ENCODE measurements around the gene AAK1.
"Not testable (repeated sequence)": the region's sequence is repeated elsewhere in the genome, so short reads cannot be mapped to it uniquely, and the experiment has no call there.

Gene AAK1

DNA sequence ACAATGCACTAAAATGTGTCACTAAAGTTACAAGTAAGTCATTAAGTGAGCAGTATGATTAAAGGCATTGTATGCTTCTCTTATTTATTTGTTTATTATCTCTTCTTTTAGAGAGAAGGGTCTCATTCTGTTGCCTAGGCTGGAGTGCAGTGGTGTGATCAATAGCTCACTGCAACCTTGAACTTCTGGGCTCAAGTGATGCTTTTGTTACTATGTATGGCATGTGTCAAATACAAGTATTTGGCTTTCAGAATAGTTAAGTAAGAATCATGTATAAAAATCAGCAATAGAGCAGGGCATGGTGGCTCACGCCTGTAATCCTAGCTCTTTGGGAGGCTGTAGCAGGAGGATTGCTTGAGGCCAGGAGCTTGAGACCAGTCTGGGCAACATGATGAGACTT, 15.8 kb upstream of the AAK1 start:
- no peak for DNase-seq

DNA sequence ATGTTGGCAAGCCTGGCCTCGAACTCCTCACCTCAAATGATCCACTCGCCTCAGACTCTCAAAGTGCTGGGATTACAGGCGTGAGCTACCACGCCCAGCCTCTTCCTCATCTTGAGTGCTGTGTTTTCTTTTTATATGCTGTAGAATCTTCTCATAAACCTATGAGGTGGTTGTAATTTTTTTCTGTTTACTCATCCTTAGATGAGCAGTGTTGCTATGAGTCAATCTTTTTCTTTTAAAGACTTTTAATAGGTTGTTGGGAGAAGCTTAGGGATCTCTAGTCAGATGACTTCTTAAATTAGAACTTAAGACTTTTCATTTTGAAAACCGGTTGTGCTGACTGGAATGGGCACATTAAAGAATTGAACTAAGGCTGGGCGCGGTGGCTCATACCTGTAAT, 8.7 kb upstream of the AAK1 start:
- no peak for DNase-seq

DNA sequence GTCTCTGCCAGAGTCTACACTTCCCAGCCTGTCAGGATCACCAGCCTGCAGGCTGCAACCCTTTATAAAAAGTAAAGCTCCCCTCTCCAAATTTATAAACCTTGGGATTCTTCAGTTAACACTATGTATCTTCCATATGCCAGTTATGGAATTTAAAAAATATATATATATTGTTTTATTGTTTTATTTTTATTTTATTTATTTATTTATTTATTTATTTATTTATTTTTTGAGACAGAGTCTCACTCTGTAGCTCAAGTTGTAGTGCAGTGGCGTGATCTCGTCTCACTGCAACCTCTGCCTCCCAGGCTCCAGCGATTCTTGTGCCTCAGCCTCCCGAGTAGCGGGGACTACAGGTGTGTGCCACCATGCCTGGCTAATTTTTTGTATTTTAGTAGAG, 3.7 kb upstream of the AAK1 start:
- DNase-seq: not testable (repeated sequence)

DNA sequence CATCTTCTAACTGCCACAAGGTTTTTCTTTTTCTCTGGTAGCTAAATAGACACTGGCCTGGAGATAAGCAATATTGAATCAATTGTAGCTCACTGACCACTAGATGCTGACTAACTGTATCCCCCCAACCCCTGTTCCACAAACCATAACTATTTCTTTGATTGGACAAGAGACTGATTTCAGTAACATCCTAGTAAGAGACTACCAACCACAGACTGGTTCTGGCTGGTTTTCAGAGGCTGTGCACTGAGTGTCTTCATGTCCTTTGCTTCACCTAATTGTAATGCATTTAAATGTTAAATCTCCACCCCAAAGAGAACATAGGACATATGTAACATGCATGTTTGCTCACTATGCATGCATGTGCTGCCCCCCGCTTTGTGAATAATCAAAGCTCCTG, 3.2 kb upstream of the AAK1 start:
- DNase-seq: no peak

DNA sequence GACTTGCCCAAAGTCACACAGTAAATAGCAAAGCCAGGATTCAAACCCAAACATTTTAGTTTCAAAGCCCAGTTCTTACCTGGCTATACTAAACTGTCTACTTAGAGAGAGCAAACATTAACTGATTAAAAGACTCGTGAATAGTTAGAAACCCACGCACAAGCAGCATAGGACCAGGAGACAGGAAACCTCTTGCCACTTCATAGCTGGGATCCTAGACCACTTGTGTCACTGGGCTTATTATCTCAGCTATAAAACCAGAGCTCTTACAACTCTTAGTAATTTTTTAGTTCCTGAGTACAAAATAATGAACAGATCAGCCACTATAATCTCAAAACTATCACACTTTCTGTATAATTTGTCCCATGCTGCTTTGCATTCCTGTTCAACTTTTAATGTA, 2.4 kb upstream of the AAK1 start:
- no peak for DNase-seq

DNA sequence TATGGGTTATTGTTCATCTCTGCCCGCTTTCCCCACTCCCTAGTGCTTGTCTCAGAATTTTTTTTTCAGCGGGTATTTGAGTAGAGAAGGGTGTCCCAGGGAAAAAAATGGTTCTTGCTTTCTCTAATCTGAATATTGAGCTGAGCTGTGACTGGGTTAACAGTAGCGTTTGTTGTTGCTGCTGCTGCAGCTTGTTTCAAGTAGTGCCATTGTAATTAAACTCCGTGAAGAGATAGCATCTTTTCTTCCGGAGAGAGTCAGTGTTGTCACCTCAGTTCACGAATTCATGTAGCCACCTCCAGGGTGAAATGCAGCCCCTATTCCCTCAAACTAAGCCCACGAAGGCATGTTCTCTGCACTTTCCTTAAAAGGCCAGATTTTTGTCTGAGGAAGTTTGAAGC, 1.5 kb upstream of the AAK1 start:
- DNase-seq: peak; percentile 19

DNA sequence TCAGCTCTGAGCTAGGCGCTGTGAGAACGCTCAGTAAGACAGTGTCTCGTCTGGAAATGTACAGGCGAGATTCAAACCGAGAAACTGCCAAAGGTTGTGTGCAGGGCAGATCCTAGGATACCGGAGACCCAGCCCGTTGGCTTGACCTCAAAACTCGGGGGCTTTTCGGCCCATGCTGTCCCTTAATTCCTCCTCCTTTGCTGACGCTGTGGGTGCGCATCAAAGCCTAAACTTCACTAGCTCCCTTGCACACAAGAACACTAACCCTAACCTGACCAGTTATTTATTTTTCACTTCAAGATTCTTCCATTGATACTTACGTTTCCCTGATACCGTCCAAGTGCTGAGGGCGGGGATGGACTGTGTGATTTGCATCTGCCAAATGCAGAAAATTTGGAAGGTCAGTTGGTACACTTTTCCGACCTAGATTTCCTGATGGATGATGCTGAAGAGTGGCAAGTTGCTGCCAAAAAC, 1.0 kb upstream of the AAK1 start:
- no peak for DNase-seq

DNA sequence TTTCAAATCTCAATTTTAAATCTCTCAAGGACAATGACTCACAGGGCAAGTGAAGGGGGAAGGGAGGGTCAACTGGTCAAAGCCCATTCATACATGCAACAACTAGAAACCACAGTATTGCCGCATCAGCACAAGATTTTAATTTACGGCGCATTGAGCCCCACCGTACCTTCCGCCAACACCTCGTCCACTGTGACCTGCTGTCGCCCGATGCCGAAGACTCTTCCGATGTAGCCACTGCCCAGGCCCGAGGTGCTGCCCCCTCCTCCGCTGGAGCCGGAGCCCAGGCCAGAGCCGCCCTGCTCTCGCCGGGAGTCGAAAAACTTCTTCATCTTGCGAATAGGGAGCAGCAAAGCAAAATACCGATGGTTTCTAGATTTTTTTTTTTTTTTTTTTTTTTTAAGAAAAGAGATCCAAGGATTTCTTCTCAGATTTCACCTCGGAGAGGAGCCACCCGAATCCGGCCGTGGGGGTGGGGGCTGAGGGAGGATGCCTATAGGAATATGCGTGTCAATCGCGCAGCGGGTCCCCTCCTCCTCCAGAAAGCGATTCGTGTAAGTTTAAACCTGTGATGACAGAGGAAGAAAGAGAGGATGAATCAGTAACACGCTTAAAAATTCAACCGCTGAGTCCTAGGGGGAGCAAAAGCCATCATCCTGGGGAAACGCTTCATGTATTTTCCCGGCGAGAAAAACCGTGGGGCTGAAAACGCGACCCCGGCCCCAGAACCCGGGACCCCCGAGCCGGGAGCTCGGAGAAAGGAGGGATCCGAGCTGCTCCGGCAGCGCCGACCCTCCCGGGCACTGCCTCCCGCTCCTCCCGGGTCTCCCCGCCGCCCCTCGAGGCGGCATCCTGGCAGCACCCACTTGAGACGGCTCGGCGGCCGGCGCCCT, 584 bp downstream of the AAK1 start:
- peak; percentile 61 for DNase-seq

DNA sequence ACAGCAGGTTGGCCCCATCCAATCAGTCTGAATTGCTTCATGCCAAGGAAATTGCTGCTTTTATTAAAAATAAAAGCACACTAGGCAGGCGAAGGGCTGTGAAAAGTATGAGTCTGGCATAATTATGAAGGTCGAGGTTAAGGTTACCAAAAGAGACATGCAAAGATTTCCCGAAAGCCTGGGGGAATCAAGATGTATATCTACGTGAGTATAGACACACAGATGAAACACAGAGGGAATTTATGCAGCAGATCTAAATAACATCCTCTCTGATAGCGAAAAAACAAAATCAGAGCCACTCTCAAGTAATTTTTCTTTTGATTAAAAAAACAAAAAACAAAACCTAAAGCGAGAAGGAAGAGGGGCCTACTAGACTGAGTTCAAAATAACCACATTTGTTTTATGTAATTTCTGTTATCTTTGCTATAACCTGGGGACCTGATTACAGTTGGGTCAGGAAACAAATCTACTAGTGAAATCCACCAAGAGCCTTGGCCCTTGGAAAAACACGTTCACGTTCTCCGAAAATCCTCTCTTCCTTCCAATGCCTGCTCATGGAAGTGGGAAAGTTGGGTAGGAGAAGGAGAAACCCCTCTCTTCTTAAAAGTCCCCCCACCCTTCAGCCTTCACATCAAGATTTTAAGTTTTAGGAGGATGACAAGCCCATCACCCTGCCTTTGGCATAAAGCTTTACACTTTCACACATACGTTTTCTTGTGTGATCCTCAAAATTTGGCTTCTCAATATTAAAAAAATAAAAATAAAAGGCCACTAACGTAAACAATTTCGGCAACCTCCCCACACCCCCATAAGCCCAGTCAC, 1.4 kb downstream of the AAK1 start:
- DNase-seq: no peak

DNA sequence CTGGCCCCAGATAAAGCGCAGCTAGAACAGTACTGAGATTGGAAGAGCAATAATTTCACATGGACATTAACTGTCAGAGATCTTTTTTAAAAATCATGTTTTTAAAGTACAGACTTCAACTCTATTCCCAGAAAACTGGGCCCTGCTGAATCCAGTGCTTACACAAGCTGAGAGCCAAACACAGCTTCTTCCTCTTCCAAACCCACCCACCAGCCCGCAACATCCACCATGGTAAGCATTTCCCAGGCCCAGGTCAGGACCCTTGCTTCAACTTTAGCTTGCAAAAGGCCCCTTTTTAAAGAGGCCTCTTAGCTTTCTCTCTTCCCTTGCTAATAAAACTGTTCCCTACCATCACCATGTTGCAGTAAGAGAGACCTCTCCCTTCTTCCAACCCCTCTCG, 2.1 kb downstream of the AAK1 start:
- DNase-seq: no peak

DNA sequence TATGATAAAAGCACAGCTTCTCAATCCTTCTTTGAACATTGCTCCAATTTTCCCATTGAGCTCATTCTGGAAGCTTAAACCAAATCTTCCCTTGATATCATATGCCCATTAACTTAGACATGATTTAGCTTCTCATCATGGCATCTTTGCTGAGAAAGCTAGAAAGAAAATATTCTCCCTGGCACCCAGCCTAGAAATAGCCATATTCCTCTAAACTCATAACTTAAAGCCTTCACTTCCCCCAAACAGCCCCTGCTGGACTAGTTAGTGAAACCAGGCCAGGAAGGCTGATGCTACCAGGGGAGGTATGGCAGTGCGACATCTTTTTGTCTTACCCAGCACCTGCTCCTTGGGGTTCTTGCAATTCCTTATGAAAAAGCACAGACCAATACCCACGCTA, 4.3 kb downstream of the AAK1 start:
- DNase-seq: no peak

DNA sequence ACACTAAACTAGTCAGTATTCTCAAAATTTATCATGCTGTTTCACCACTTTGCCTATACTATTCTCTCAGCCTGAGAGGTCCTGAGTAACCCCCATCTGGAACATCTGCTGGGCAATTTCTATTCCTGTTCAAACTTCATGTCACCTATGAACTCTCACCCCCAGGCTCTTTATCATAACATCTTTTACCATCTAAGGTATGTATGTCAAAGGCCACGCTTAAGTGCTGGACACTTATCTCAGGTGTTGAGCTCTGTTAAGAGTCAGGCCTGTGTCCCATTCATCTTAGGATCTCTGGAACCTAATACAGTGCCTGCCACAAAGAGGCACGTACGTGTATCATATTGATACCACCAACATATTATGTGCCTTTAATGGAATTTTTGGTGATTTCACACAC, 4.9 kb downstream of the AAK1 start:
- no peak for DNase-seq

DNA sequence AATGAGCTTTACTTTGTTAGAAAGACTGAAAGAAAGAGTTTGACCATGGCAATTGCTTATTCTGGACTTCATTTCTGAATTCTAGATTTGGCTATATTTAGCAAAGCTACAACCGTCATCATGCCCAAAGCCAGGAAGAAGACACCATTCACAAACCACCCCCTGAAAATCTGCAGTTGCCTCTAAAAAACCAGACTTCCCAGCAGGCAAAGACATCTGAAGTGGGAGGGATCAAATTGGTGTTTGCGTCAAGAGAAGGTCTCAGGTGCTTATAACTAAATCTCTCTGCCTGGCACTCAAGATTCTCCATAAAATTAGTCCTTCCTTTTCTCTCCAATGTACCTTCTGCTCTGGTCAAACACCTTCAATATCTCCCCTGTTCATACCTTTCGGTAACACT, 5.6 kb downstream of the AAK1 start:
- DNase-seq: no peak

DNA sequence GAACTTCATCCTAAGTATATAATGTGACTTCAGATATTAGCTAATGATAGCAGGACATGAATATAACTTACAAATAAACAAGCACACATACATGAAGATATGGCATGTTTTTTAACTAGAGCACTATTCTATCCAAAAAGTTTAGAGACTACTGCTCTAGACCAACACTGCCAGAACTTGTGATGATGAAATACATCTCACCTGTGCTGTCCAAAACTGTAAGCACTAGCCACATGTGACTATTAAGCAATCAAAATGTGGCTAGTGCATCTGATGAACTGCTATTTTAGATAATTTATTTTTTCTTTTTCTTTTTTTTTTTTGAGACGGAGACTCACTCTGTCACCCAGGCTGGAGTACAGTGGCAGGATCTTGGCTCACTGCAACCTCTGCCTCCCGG, 7.1 kb downstream of the AAK1 start:
- no peak for DNase-seq

DNA sequence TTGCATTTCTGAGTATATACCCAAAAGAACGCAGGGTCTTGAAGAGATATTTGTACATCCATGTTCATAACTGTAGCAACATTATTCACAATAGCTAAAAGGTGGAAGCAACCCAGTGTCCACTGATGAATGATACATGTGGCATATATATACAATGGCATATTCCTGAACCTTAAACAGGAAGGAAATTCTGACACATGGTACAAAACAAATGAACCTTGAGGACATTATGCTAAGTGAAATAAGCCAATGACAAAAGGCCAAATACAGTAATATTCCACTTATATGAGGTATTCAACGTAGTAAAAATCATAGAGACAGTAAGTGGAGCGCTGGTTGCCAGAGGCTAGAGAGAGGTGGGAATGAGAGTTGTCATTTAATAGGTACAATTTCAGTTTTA, 8.1 kb downstream of the AAK1 start:
- DNase-seq: no peak

DNA sequence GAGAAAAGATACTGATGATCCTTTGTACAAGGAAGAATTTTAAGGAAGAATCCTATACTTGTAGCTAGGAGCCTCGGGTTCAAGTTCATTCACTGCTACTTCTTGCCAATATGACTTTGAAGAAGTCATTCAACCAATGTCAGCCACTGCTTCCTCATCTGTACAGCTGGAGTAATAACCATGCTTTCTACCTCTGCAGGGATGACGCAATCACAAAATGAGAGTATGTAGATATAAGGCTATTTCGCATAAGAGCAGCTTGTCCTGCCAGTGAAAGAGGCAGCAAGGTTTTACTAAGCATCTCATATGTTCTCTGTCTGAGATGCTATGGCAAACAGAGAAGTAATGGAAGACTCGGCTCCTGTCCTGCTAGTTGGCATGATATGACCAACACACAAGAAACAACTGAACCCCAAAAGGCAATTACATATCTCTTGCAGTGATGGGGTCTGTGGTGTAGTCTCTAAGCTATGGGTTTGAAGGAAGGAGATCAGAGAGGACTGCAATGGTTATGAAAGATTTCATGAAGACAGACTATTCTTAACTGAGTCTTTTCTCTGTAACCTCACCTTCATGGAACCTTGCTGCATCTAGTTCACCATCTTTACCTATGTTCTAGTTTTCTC, 9.2 kb downstream of the AAK1 start:
- DNase-seq: no peak

DNA sequence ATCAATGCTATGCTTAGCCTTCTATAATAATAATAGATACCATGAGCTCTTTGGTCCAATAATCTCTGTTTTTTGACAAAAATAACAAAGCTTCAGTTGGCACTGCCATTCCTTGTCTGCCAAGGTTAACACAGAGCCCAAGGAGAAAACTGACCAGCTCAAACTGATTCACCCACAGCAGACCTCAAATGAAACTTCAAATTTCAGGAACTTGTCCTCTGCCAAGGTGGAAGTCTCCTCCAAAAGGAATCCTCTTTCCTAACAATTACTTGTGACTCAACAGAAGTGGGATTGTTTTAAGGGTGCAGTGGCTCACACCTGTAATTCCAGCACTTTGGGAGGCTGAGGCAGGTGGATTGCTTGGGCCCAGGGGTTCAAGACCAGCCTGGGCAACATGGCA, 12.1 kb downstream of the AAK1 start:
- DNase-seq: no peak

DNA sequence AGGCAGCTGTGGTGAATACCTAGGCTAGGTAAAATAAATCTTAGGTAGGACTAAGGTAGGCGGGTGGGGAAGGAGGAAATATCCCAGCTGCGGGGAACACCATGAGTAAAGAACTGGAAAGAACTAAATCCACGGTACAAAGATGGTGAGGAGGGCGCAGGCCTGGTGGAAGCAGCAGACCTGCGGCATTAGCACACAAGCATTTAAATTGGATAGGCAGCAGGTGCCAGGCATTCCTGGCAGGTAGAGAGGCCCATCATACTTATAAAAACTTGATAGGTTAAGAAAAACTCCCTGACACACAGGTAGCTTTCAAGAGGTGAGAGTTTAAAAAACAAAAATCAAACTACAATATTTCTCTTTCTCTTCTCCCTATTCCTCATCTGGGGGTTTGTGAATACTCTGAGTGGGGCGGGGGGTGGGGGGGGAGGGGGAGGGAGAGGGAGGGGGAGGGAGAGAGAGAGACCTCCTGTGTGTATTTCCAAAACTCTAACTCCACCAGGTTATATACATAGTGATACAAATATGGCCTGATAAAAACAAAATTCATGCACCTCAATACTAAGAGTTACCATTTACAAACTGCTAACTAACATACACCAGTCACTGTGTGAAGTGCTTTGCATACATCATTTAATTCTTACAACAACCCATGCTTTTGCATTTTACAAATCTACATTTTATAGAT, 13.5 kb downstream of the AAK1 start:
- no peak for DNase-seq

DNA sequence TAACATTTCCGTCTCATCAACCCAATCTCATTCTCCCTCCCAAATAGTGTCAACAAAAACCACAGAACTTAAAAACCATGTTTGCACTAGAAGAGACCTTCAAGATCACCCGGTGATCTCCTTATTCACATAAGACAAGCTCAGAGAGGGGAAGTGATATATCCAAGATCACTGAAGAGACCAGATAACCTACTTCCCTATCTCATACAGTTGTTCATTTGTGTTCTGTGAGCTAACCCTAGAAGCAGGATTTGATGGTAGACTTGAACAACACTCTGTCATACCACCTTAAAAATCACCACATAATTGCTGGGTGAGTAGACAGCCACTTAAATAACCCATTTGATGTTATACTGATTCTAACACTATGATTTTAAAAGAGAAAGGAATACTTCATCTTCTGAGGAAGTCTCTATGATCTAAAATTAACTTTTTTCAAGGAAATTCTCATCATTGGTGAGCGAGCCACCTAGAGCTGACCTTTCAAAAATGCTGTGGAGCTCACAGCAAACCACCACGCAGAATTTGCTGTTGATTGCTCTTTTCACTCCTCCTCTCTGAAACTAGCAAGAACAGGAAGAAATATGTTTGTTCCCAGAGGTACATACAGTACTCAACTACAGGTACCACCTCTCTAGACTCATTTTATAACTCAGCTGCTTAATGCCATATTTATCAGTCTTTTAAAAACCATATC, 15.1 kb downstream of the AAK1 start:
- no peak for DNase-seq

DNA sequence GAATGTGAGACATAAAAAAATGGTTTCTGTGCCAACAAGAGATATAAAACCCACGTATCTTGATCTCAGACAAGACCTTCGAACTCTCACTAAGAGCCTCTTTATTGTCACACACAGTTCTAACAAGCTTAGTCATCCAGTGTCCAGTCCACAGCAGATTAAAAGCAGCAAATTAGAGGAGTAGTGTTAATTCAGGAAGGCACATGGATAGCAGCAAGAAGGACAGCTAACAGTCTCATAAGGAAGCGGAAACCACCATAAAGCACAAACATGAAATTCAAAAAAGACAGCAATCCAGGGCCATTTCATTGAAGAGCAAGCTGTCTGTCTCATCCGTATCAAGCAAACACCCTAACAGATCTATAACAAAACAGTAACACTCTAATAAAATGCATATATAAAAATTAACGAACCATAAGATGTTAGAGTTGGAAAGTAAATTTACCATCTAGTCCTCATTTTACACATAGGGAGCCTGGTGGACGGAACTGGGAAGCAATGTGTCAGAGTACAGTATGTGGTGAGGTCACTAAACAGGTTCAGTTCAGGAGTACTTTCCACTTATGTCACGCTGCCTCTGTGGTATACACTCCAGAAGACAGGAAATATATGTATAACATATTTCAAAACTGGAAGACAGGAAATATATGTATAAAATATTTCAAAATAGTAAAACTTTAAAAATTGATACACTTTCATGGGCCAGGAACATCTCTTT, 18.3 kb downstream of the AAK1 start:
- DNase-seq: no peak

DNA sequence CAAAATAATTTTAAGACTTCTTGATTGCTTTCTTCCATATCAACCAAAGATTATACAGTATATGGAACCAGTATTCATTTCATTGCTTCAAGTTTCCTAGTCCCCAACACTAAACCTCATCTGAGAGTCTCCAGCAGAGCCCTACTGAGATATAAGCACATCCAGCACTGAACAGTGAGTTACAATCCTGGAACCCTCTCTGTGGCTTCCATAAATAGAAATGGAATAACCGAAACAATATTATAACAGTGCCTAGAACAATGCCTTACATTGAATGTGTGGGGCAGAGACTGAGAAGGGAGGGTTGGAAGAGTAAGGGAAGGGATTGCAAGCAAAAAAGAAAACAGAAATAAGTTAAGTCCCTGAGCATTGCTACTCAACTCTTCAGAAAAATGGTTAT, 18.9 kb downstream of the AAK1 start:
- DNase-seq: no peak

DNA sequence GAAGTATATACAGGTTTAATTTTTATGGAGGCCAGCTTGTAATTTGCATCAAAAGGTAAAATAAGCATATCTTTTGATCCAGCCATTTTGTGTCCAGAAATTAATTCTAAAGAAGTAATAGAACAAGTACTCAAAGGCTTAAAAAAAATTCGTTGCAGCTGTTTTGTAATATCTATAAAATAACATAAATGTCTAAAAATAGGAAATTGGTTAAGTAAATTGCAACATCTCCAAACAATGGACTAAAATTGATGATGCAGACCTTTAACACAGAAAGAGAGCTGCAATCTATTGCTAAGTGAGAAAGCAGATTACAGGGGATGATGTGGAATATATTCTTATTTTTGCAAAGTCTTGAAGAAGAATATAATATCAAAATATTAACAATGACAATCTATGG, 19.4 kb downstream of the AAK1 start:
- DNase-seq: no peak

All from NCI-H146 (cell line).